HEK293T (cell line): ENCODE measurements around the gene PTPRE.

Experiments used
- FOXA1 ChIP-seq: fragments of 450-650 bp; IDR thresholded peaks from 2 replicates; pipeline ENCODE4 v1.6.1; 2016; ENCODE audit warnings: mild to moderate bottlenecking
- HDGF ChIP-seq: fragments of 450-650 bp; IDR thresholded peaks from 2 replicates; pipeline ENCODE4 v1.6.1; 2017; ENCODE audit warnings: antibody characterized with exemption, borderline replicate concordance
- SP1 ChIP-seq: fragments of 450-650 bp; IDR thresholded peaks from 2 replicates; pipeline ENCODE4 v1.6.1; 2017
- SUZ12 ChIP-seq: fragments of 450-650 bp; IDR thresholded peaks from 2 replicates; pipeline ENCODE4 v1.6.1; 2016; ENCODE audit warnings: mild to moderate bottlenecking
- TARDBP ChIP-seq: fragments of 450-650 bp; IDR thresholded peaks from 2 replicates; pipeline ENCODE4 v1.6.1; 2016
- ZNF384 ChIP-seq: fragments of 450-650 bp; IDR thresholded peaks from 2 replicates; pipeline ENCODE4 v1.6.1; 2016

DNA sequence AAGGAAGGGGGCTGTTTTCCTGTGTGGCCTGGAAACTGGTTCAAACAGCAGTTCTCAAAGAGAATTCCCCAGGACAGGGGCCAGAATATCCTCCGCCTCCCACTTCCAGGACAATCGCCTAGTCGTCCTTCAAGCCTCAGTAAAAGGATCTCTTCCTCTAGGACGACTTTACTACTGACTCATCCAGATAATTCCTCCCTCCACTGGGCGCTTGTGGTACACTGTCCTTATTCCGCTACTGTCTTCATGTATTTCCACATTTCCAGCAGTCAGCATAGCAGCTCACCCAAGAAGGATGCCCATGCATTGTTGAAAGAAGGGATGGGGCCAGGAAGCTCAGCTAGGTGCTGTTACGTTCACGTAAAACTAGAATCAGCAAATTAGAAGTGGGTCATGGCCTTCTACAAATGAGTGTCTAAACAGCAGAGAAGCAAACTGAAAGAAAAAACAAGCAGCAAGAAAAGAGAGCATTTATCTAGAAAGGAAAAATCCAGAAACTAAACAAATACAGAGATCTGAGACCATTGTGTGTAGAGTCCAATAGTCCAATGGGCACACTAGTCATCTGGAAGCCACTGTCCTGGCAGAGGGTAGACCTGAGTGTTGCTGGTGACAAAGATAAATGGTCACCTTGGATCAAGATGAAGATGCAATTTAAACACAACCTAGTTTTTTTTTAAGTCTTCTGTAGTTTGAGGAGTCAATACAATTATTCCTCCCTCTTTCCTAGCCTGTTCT, 40.5 kb upstream of the PTPRE start:
- TF ChIP-seq ZNF384 (no peak), SP1 (no peak), FOXA1 (no peak), TARDBP (no peak), HDGF (no peak), SUZ12 (no peak)
